ENCODE data around the gene AZIN2. TPM values are rescaled to one million over a fixed set of nuclear protein-coding genes. Genes with fewer than 3 reads are reported as not detected.
"Not testable (repeated sequence)": the region's sequence is repeated elsewhere in the genome, so short reads cannot be mapped to it uniquely, and the experiment has no call there.

Gene AZIN2
- total RNA-seq, 2 experiments from 2014 or later: 7.8 to 19.4 TPM

- not testable (repeated sequence) for DNase-seq; H3K9me3 Mint-ChIP-seq (ENCODE audit: low read depth); H3K27me3 Mint-ChIP-seq; H3K4me3 Mint-ChIP-seq; H3K36me3 Mint-ChIP-seq
- peak; percentile 20 for ATAC-seq
- Mint-ChIP-seq H3K27ac (peak overlapping the region; percentile 70), H3K4me1 (peaks cover 34% of the 10 kb centered on the region)
- CTCF ChIA-PET: interaction anchor here (0.6 to 2.9 kb wide), 4 partner anchors 11 to 113 kb away, joined by 3 to 11 read pairs (median 4); no protein-coding TSS in a partner anchor
Observed at GRCh38 chr1:33046234-33046633, 34.7 kb upstream of the AZIN2 start.

DNA sequence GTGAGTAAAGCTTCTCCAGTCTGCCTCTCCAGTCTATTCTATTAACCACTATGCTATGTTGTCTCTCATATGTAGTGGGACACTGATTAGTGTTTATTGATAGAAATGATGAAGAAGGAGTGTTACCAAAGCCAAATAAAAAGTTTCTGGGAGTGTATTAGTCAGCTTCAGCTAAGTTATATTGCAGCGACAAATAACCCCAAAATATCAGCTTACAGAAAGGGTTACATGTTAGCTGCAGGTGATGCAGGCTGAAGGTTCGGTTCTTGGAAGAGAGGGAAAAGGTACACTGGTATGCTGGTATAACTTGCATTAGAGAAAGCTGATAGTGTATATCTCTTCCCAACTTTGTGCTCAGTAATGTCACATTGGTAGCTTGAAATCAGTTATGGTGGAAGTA is 33.7 kb upstream of the AZIN2 start:
- ATAC-seq (no peak), DNase-seq (no peak)
- Mint-ChIP-seq H3K4me3 (no peak overlapping the region), H3K9me3 (ENCODE audit: low read depth) (peaks cover 3% of the 10 kb centered on the region), H3K4me1 (peaks cover 34% of the 10 kb centered on the region), H3K27ac (no peak overlapping the region), H3K36me3 (peaks cover 2% of the 10 kb centered on the region), H3K27me3 (no peaks in the 10 kb centered on the region)
- CTCF ChIA-PET: interaction anchor here (0.8 to 2.9 kb wide), 6 partner anchors 8 to 116 kb away, joined by 3 to 11 read pairs (median 3); no protein-coding TSS in a partner anchor

DNA sequence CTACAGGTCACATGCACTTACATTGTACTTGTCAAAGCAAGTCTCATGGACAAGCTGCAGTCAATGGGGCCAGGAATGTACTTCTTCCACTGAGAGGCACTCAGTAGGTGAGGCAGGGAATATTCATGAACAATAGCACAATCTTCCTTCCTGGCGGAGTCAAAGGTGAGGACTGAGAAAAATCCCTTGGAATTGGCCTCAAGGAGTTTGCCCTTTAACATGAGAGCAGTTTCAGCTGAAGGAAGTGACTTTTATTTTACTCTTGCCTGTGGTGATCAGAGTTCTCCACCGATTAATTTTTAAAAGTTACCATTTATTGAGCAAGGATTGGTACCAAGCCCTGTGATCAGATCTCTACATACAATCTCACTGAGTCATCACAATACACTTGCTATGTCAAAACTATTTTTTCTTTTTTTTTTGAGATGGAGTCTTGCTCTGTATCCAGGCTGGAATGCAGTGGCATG is 33.1 kb upstream of the AZIN2 start:
- H3K27me3 Mint-ChIP-seq: no peaks in the 10 kb centered on the region
- ATAC-seq (no peak), DNase-seq (no peak)
- no peak overlapping the region for H3K4me3 Mint-ChIP-seq
- CTCF ChIA-PET: interaction anchor here (0.8 to 2.9 kb wide), 4 partner anchors 17 to 116 kb away, joined by 3 to 11 read pairs (median 3); no protein-coding TSS in a partner anchor
- H3K36me3 Mint-ChIP-seq: peaks cover 2% of the 10 kb centered on the region
- H3K9me3 Mint-ChIP-seq (ENCODE audit: low read depth): peaks cover 3% of the 10 kb centered on the region
- no peak overlapping the region for H3K27ac Mint-ChIP-seq
- H3K4me1 Mint-ChIP-seq: peaks cover 34% of the 10 kb centered on the region

DNA sequence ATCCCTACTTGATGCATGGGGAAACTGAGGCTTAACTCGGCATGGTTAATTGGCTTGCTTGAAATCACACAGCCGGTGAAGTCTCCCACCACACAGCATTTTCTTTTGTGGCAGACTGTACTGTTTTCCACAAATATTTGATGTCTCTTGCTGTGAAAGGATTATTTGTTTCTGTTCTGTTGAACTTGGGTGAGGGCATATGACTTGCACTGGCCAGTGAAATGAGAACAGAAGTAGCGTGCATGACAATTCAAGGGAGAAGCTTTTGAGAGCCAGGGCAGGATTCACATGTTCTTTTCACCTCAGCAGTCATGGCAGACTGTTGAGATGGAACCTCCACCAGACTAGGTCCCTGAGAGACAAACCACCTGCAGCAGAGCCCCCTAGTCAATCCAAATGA is 32.5 kb upstream of the AZIN2 start:
- Mint-ChIP-seq H3K36me3 (peaks cover 2% of the 10 kb centered on the region), H3K9me3 (ENCODE audit: low read depth) (peaks cover 3% of the 10 kb centered on the region), H3K27me3 (no peaks in the 10 kb centered on the region), H3K4me3 (no peak overlapping the region), H3K4me1 (peaks cover 34% of the 10 kb centered on the region), H3K27ac (no peak overlapping the region)
- DNase-seq (no peak), ATAC-seq (no peak)
- CTCF ChIA-PET: interaction anchor here (1.4 kb wide), 1 partner anchor 115 kb away, joined by 4 read pairs; no protein-coding TSS in a partner anchor

- ATAC-seq: no peak
- Mint-ChIP-seq H3K36me3 (peaks cover 2% of the 10 kb centered on the region), H3K4me1 (peaks cover 34% of the 10 kb centered on the region), H3K27me3 (no peaks in the 10 kb centered on the region), H3K9me3 (ENCODE audit: low read depth) (peaks cover 3% of the 10 kb centered on the region), H3K4me3 (no peak overlapping the region), H3K27ac (no peak overlapping the region)
- DNase-seq: no peak
- CTCF ChIA-PET: interaction anchor here (1.4 kb wide), 1 partner anchor 116 kb away, joined by 4 read pairs; no protein-coding TSS in a partner anchor
Observed at GRCh38 chr1:33049371-33049770, 31.6 kb upstream of the AZIN2 start.

DNA sequence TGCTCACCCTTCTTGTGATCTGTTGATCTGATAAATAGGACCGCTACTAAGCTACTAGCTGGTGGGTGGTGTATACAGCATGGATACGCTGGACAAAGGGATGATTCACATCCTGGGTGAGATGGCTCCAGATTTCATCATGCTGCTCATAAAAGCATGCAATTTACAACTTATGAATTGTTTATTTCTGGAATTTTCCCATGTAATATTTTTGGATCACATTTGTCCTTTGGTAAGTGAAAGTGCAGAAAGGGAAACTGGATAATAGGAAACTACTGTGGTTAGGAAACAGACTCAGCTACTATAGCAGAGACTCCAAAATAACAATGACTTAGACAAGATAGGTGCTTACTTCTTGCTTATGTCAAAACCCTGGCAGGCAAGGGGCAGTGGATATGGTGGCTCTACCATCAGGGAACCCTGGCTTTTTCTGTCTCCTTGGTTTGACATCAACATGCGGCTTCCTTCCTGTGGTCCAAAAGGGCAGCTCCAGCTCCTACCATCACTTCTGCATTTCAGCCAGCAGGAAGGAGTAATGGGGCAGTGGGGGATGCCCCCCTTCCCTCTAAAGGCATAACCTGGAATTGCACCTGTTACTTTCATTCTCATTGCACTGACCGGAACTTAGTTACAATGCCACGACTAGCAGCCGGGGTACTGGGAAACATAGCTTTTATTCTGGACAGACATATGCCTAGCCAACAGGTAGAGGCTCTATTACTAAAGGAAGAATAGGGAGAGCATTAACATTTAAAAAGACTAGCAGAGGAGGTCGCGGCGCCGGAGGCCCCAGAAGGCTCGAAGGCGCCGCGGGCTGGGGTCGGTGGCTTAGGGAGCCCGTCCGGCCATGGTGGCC is 30.5 kb upstream of the AZIN2 start:
- DNase-seq (no peak), ATAC-seq (no peak)
- Mint-ChIP-seq H3K27me3 (no peaks in the 10 kb centered on the region), H3K9me3 (ENCODE audit: low read depth) (peaks cover 3% of the 10 kb centered on the region), H3K27ac (no peak overlapping the region), H3K36me3 (peaks cover 2% of the 10 kb centered on the region), H3K4me1 (peaks cover 26% of the 10 kb centered on the region), H3K4me3 (no peak overlapping the region)
- CTCF ChIA-PET: no interaction called here

GRCh38 chr1:33055210-33056008 is 25.5 kb upstream of the AZIN2 start:
- no peak overlapping the region for H3K27ac Mint-ChIP-seq
- CTCF ChIA-PET: interaction anchor here (0.7 to 6.7 kb wide), 31 partner anchors 8 to 187 kb away, joined by 3 to 84 read pairs (median 4); partner anchors contain the start of gene RNF19B
- H3K4me3 Mint-ChIP-seq: no peak overlapping the region
- H3K27me3 Mint-ChIP-seq: peaks cover 4% of the 10 kb centered on the region
- peaks cover 3% of the 10 kb centered on the region for H3K36me3 Mint-ChIP-seq
- ATAC-seq: peak; percentile 71
- no peaks in the 10 kb centered on the region for H3K9me3 Mint-ChIP-seq (ENCODE audit: low read depth)
- DNase-seq: peak; percentile 49
- peaks cover 5% of the 10 kb centered on the region for H3K4me1 Mint-ChIP-seq

DNA sequence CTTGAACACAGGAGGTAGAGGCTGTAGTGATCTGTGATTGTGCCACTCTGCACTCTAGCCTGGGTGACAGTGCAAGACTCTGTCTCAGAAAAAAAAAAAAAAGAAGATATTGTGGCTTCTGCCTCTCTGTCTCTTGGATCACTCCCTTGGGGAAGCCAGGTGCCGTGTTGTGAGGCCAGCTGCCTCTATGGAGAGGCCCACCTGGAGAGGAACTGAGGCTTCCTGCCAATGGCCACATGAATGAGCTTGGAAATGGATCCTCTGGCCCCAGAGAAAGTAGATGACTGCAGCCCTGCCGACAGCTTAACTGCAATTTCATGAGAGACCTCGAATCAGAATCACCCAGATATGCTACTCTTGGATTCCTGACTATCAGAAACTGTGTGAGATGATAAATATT is 24.5 kb upstream of the AZIN2 start:
- Mint-ChIP-seq H3K27me3 (peaks cover 4% of the 10 kb centered on the region), H3K36me3 (peaks cover 2% of the 10 kb centered on the region), H3K4me3 (no peak overlapping the region), H3K9me3 (ENCODE audit: low read depth) (no peaks in the 10 kb centered on the region), H3K27ac (no peak overlapping the region), H3K4me1 (peaks cover 1% of the 10 kb centered on the region)
- ATAC-seq (no peak), DNase-seq (no peak)
- CTCF ChIA-PET: interaction anchor here (0.7 to 6.7 kb wide), 15 partner anchors 10 to 180 kb away, joined by 3 to 84 read pairs (median 4); no protein-coding TSS in a partner anchor

- Mint-ChIP-seq H3K4me3 (no peak overlapping the region), H3K4me1 (peaks cover 1% of the 10 kb centered on the region), H3K27me3 (peaks cover 4% of the 10 kb centered on the region), H3K27ac (no peak overlapping the region), H3K36me3 (peaks cover 3% of the 10 kb centered on the region), H3K9me3 (ENCODE audit: low read depth) (peaks cover 5% of the 10 kb centered on the region)
- CTCF ChIA-PET: interaction anchor here (0.5 to 6.7 kb wide), 13 partner anchors 11 to 181 kb away, joined by 3 to 84 read pairs (median 4); no protein-coding TSS in a partner anchor
- DNase-seq: no peak
- no peak for ATAC-seq
Observed at GRCh38 chr1:33057095-33057494, 23.9 kb upstream of the AZIN2 start.

DNA sequence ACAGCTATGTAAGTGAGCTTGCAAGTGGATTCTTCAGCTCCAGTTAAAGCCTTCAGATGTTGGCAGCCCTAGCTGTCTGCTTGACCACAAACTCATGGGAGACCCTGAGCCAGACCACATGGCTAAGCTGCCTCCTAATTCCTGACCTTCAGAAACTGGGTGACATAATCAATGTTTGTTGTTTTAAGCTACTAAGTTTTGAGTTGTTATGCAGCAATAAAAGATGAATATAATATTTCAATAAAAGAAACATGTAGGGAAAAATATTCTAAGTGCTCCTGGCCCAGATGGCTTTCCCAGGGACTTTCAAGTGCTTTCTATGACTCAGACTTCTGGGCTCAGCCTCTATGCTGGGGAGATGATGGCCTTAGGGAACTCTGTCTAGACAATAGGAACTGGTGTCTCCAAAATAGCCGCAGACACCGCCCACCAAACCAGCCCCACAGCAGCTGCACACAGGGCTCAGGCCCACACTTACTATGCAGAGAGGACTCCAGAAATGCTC is 20.3 kb upstream of the AZIN2 start:
- peaks cover 4% of the 10 kb centered on the region for H3K27me3 Mint-ChIP-seq
- DNase-seq (no peak), ATAC-seq (no peak)
- CTCF ChIA-PET: interaction anchor here (0.7 to 2.0 kb wide), 4 partner anchors 25 to 146 kb away, joined by 3 to 8 read pairs (median 3); no protein-coding TSS in a partner anchor
- H3K27ac Mint-ChIP-seq: no peak overlapping the region
- H3K4me3 Mint-ChIP-seq: no peak overlapping the region
- peaks cover under 1% of the 10 kb centered on the region for H3K4me1 Mint-ChIP-seq
- H3K36me3 Mint-ChIP-seq: peaks cover 20% of the 10 kb centered on the region
- peaks cover 21% of the 10 kb centered on the region for H3K9me3 Mint-ChIP-seq (ENCODE audit: low read depth)

DNA sequence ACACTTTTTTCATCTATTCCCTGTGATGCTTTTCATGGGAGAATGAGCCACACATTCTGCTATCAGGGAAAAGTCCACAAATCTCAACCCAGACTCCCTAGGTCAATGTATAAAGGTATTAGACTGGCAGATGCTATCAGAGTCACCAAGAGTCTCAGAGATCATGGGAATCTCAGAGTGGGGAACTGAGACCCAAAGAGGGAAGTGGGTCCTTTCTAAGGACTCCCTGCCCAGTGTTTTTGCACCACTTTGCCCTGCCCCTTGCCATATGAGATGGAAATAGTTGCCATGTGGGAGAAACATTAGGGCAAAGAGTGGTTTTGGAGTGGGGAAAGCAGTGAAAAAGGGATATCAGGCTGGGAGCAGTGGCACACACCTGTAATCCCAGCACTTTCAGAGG is 19.1 kb upstream of the AZIN2 start:
- Mint-ChIP-seq H3K27ac (no peak overlapping the region), H3K27me3 (peaks cover 4% of the 10 kb centered on the region), H3K36me3 (peaks cover 21% of the 10 kb centered on the region), H3K4me1 (no peaks in the 10 kb centered on the region), H3K4me3 (no peak overlapping the region), H3K9me3 (ENCODE audit: low read depth) (peaks cover 21% of the 10 kb centered on the region)
- DNase-seq: no peak
- CTCF ChIA-PET: interaction anchor here (1.5 to 2.0 kb wide), 3 partner anchors 24 to 130 kb away, joined by 3 to 8 read pairs (median 3); no protein-coding TSS in a partner anchor
- no peak for ATAC-seq

GRCh38 chr1:33064284-33064683 is 16.7 kb upstream of the AZIN2 start:
- H3K9me3 Mint-ChIP-seq (ENCODE audit: low read depth): peaks cover 26% of the 10 kb centered on the region
- not testable (repeated sequence) for DNase-seq, H3K27ac Mint-ChIP-seq, H3K4me3 Mint-ChIP-seq, H3K4me1 Mint-ChIP-seq, ATAC-seq
- H3K36me3 Mint-ChIP-seq: peaks cover 23% of the 10 kb centered on the region
- peaks cover 14% of the 10 kb centered on the region for H3K27me3 Mint-ChIP-seq
- CTCF ChIA-PET: interaction anchor here (0.8 kb wide), 1 partner anchor 9 kb away, joined by 3 read pairs; no protein-coding TSS in a partner anchor

- DNase-seq (no peak), ATAC-seq (no peak)
- H3K36me3 Mint-ChIP-seq: peaks cover 23% of the 10 kb centered on the region
- CTCF ChIA-PET: interaction anchor here (1.7 kb wide), 1 partner anchor 132 kb away, joined by 5 read pairs; no protein-coding TSS in a partner anchor
- no peak overlapping the region for H3K4me3 Mint-ChIP-seq
- peaks cover 26% of the 10 kb centered on the region for H3K9me3 Mint-ChIP-seq (ENCODE audit: low read depth)
- peaks cover 17% of the 10 kb centered on the region for H3K27me3 Mint-ChIP-seq
- no peaks in the 10 kb centered on the region for H3K4me1 Mint-ChIP-seq
- no peak overlapping the region for H3K27ac Mint-ChIP-seq
Observed at GRCh38 chr1:33065301-33065700, 15.7 kb upstream of the AZIN2 start.
